Eye (tissue), 1 donor: ENCODE results near the gene GRK5.

Experiments used
- DNase-seq: peaks from one replicate; pipeline ENCODE4 v3.0.0-alpha.2; 2015

GRK5 gene

DNA sequence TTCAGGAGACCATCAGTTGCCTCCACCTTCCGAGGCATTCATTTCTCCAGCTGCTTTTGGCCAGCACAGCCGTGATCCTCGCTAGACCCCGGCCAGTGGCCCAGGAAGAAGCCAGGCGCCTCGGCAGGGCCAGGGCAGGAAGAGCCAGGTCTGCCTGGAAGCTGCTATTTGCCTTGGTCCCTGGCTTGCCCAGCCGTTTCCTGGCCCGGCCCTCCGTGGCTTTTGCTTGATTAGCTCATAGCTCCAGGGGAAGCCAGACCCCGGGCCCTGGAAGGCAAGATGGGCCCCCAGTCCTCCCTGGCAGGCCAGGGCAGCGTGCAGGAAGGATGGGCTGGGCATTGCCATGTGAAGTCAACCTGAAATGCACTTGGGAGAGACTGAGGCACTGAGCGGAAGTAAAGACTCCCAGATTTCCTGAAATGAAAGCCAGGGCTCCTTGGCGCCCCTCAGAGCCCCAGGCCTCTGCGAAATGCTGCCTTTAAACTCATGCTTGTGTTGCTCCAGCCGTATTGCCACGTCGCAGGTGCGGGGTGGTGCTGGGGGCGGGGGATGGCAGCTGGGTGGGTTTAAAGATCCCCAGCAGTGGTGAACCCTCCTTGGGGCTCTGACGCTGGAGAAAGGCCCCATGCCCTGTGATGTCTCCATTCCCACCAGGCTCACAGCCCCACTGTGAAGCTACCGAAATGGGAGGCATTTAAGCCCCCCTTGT, 160.6 kb downstream of the GRK5 start:
- no peak for DNase-seq

GRCh38 chr10:119368581-119368980, 161.2 kb downstream of the GRK5 start:
- no peak for DNase-seq

DNA sequence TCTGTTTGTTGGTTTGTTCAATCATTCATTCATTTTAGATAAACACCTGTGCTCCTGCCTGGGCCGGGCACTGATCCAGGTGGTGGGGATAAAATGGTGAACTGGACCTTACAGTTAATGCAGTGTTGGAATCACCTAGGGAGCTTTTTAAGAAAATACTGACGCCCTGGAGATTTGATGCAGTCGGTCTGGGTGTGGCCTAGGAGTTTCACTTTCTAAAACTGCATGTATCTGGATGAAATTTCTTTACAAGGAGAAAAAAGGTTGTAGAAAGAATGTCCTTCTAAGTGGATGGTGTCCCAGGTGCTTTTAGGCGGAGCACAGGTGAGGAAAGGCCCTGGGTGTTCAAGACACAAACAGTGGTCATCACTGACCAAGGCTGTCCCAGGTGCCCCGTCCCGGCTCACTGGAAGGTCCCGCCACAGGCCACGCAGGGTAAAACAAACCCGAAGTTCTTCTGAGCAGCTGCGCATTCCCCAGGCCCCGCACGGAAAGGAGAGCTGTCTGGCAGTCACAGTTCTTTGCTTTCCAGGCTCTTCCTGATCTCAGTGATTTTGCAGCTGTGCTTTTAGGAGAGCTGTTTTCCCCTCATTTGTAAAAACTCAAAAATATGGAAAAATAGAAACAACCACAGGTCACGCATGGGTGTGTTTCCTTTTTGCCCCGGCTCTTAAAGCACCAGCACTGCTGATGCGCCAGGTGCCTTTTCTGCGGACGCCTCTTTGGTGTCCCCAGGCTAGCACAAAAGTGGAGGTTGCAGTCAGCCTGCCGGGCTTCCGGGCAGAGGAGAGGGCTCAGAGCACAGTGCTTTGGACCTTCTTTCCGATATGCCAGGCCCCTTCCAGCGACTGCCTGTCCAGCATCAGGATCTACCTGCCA, 161.9 kb downstream of the GRK5 start:
- peak; percentile 50 for DNase-seq

DNA sequence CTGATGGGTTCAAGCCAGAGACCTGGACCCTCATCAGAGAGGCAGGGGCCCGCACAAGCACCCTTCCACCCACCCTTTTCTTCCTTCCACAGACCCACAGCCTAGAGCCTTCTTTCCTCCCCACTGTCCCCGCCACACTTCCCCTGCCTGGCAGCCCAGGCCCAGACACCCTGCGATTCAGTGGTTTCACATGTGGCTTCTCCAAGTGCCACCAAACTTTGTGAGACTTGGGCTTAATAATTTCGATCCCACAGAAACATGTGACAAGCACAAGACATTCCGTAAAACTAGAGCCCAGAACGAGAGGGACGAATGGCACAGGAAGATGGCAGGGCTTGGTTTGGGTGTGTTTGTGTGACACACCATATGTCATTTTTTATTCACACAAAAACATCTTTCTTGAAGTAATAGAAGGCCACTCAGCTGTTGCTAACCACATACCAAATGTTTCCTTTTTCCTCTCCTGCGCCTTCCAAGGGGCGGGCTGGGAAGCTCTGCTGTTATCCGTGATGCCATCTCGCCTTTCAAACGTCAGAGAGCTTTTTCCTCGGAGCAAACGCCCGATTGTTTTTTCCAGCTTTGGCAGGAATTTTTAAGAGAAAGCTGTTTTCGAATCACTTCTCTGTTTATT, 162.9 kb downstream of the GRK5 start:
- peak; percentile 80 for DNase-seq

DNA sequence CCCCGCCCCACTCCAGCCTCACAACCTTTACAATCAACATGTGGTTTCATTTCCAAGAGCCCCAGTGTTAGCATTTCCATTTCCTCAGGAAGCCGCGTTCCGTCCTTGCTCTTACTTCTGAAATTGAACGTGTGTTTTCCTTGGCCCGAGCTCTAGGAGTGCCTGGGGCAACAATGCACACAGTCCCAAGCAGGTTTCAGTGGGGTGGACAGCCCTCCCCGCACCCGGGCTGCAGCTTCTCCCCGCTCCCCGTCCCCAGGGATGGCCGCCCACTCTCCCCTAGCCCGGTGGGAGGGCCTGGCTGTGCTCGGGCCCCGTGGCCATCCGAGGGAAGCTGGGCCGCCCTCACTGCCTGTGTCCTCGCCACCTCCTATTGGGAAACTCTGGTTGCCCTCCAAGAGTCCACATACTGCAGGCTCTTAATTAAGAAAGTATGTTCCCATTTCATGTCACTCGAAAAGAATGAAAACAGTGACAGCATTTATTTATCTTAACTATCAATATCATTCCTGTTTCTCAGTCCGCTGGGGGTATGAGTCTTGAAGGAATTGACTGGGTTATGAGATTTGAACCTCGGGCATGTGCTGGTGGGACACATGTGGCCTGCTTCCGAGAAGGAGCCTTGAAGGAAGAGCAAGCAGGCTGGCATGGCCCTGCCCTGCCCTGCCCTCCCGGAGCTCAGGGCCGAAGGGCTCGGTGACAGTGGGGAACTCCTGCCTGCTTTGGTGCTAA, 163.8 kb downstream of the GRK5 start:
- peak; percentile 74 for DNase-seq

DNA sequence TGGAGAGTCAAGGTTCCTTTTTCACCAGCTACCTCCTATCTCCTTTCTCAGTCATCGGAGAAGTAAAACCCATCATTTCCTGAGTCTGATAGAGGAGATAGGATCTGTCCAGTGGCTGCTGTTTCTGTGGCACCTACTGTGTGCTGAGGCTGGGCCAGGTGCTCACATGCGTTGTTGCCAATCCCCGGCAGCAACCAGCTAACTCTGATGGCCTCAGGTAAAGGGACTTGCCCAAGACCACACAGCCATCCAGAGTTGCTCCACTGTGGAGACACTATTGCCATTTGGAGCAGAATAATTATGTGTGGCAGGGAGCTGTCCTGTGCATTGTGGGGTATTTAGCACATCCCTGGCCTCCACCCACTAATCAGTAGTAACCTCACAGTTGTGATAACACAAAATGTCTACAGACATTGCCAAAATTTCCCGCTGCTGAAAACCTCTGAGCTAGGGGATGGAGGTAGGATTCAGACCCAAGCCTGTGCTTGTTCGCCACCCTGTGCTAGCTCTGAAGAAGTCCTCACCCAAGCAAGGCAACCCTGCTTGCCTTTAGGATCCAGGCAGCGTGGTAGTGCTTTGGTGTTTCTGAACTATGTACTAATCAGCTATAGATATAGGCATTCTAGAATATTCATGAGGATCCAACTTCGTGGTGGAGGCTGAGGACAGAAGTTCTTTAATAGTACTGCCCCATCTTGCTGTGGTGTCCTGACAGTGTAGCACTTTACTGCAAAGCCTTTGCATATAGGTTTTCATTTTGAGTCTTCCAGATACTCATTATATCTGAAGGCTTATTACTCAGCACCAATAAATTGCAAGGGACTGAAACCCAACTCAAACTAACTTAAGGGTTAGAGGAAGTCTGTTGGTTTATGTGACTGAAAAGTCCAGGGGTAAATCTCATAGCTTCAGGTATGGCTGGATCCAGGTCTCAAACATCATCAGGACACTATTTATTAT, 164.6 kb downstream of the GRK5 start:
- no peak for DNase-seq

DNA sequence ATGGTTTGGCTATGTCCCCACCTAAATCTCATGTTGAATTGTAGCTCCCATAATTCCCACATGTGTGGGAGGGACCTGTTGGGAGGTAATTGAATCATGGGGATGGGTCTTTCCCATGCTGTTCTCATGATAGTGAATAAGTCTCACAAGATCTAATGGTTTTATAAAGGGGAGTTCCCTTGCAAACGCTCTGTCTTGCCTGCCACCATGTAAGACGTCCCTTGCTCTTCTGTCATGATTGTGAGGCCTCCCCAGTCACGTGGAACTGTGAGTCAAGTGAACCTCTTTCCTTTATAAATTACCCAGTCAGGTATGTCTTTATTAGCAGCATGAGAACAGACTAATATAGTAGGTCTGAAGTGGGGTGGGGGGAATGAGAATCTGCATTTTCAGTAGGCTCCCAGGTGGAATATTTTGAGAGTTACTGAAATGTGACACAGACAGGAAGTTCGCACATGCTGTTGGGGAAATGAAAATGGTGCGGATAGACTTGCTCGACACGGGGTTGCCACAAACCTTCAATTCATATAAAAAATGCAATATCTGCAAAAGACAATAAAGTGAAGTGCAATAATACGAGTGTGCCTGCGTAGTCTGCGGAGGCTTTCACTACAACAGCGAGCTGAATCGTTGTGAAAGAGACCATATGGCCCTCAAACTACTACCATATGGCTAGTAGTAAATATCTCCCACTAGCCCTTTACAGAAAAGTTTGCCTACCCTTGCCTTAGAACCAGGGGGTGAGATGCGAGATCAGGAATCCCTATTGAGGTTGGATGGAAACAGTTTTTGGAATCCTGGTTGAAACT, 166.1 kb downstream of the GRK5 start:
- DNase-seq = no peak

DNA sequence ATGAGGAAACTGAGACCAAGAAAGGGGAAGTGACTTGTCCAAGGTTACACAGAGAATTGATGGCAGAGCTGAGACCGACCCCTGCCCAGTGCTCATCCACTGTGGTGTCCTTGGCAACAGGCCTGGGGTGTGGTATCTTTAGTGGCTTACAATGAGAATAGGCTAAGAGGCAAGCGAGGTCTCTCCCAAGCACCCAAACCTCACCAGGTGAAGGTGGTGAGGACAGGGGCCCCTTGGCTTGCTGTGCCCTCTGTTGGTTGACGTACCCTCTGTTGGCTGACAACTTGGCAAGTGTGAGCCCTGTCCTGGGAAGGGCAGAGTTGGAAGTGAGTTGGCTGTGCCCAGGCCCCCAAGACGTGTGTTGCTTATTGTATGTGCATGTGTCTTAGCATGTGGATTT, 166.9 kb downstream of the GRK5 start:
- DNase-seq = no peak

GRCh38 chr10:119375574-119376272, 168.4 kb downstream of the GRK5 start:
- DNase-seq = no peak

- no peak for DNase-seq
These were observed 170.1 kb downstream of the GRK5 start for GRCh38 chr10:119377451-119377957.

DNA sequence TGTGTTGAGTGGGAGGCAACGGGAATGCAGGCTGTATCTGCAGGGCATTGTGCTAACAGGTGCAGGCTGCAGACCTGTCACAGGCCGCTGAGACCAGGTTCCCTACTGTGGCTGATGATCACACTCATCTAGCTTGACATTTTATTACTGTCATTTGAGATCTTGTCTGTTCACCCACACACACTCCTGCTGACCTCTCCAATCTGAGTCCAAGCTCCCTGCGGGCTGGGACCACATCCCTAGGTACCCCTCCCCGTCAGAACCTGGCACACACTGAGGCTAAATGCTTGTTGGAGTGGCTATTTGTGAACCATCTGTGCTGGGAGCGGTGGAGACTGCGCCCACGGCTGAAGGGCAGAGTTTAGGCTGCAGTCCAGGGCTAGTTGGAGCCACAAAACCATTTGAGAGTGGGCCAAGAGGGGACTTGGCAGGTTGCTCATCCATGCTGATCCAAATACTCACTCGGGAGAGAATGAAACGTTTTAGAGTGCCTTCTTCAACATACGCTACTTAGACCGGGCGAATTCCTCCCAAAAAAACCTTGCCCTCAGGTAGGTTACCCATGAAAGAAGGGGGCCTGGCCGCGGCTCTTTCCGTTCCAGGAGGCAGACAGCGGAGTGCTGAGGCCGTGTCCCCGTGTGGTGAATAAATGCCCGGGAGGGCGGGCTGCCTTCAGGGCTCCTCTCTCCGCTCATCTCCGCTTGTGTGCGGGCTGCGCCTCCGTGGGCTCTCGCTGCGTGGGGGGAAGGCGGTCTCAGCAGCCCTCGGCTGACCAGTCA, 170.8 kb downstream of the GRK5 start:
- peak; percentile 63 for DNase-seq

GRCh38 chr10:119378737-119379067, 171.3 kb downstream of the GRK5 start:
- DNase-seq = no peak

DNA sequence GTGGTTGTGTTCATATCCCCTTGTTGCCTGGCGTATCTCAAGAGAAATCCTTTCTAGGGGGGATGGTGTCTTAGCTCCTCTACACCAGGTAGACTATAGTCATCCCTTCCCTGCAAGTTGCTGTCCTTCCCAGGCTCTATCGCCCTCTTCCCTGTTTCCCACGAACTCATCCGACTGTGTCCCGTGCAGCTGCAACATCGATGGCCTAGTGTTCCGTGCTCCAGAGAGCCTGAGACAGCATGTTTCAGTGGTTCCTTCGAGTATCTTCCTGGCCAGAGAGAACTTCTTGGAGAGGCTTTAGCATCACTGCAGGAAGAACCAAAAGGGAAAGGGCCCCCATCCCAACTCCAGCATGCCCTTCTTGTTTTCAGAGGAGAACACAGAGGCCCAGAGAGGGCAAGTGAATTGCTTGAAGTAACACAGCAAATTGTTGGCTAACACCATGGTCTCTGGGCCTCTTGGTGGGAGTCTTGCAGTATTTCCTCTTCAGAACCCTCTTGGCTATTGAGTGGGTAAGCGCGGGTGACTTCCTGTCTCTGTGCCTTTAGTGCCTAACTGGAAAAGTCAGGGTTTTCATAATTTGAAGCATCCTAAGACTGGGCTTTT, 172.2 kb downstream of the GRK5 start:
- no peak for DNase-seq

GRCh38 chr10:119383174-119383856, 175.9 kb downstream of the GRK5 start:
- no peak for DNase-seq

DNA sequence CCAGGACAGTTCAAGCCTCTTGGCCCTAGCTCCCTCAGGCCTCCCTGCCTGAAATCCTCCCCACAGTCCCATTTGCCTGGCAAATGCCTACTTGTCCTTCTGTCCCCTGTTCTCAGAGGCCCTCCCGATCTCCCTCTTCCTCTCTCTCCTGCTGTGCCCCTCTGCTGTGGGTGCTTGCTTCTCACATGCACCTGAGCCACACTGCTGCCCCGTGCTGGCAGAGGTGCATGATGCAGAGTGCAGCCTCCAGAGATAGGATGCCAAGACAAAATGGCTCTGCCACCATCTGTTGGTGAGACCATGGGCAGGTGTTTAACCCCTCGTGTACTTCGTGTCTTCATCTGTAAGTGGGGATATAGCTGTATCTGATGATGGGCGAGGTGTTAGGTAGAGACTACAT, 176.8 kb downstream of the GRK5 start:
- no peak for DNase-seq

DNA sequence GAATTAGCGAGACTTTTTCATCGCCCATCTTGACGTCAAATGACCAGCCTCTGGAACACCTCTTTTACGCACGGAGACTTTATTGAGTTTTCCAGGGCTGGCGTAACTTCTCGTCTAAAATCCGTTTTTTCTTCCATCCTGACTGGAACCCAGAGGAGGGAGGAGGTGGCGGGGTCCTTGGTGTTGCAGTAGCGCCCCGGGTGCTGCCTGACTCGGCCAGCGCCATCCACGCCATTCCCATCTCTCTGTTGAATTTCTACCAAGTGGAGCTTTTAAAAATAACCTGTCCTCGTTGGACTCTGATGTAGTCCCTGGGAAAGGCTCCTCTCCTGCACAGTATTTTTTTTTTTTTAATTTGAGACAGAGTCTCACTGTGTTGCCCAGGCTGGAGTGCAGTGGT, 179.3 kb downstream of the GRK5 start:
- DNase-seq = no peak

GRCh38 chr10:119388849-119389345, 181.5 kb downstream of the GRK5 start:
- DNase-seq = no peak
